Measurements from ENCODE around the gene IMPDH2. TPM values are rescaled to one million over a fixed set of nuclear protein-coding genes. Genes with fewer than 3 reads are reported as not detected.

Gene IMPDH2
- total RNA-seq, result 423 and 434 TPM in 2 replicates

GRCh38 chr3:49028673-49029562 lies at the start of gene IMPDH2:
Gene IMPDH2, minus strand, starts transcription at chr3:49029398. Its CDS starts 48 bp downstream, at chr3:49029350.
- Mint-ChIP-seq H3K27ac (peak within 1 kb of the TSS; percentile 90), H3K27me3 (ENCODE audit: insufficient read depth) (no peaks in the 10 kb centered on the region), H3K36me3 (ENCODE audit: low read depth) (peaks cover 70% of the 10 kb centered on the region), H3K9me3 (no peaks in the 10 kb centered on the region), H3K4me3 (peak within 1 kb of the TSS; percentile 93), H3K4me1 (ENCODE audit: low read depth) (peaks cover 50% of the 10 kb centered on the region)
- intact Hi-C loops (cut with micrococcal nuclease), result loop anchor here (1.0 to 10.0 kb wide), 8 partner anchors 8 to 643 kb away; partner anchors contain the start of genes APEH, ATRIP, CCDC51 and IP6K2
- peak; percentile 92 for DNase-seq (ENCODE audit: low spot score)

GRCh38 chr3:49076646-49077045 lies 47.4 kb upstream of the IMPDH2 start:
- Mint-ChIP-seq H3K4me1 (ENCODE audit: low read depth) (no peaks in the 10 kb centered on the region), H3K9me3 (no peaks in the 10 kb centered on the region), H3K27ac (no peak overlapping the region), H3K27me3 (ENCODE audit: insufficient read depth) (no peaks in the 10 kb centered on the region), H3K4me3 (no peak overlapping the region), H3K36me3 (ENCODE audit: low read depth) (peaks cover 24% of the 10 kb centered on the region)
- no peak for DNase-seq (ENCODE audit: low spot score)
- intact Hi-C loops (cut with micrococcal nuclease), result no loop called here

- Mint-ChIP-seq H3K9me3 (no peaks in the 10 kb centered on the region), H3K36me3 (ENCODE audit: low read depth) (peaks cover 27% of the 10 kb centered on the region), H3K4me1 (ENCODE audit: low read depth) (no peaks in the 10 kb centered on the region), H3K27me3 (ENCODE audit: insufficient read depth) (no peaks in the 10 kb centered on the region), H3K4me3 (no peak overlapping the region), H3K27ac (no peak overlapping the region)
- intact Hi-C loops (cut with micrococcal nuclease), result no loop called here
- DNase-seq (ENCODE audit: low spot score), result no peak
These were observed 46.9 kb upstream of the IMPDH2 start for GRCh38 chr3:49076116-49076515.

GRCh38 chr3:49058011-49058410 lies 28.8 kb upstream of the IMPDH2 start:
- no peak overlapping the region for H3K4me3 Mint-ChIP-seq
- no peak overlapping the region for H3K27ac Mint-ChIP-seq
- H3K9me3 Mint-ChIP-seq, result no peaks in the 10 kb centered on the region
- intact Hi-C loops (cut with micrococcal nuclease), result no loop called here
- no peaks in the 10 kb centered on the region for H3K4me1 Mint-ChIP-seq (ENCODE audit: low read depth)
- no peaks in the 10 kb centered on the region for H3K27me3 Mint-ChIP-seq (ENCODE audit: insufficient read depth)
- peaks cover 30% of the 10 kb centered on the region for H3K36me3 Mint-ChIP-seq (ENCODE audit: low read depth)
- DNase-seq (ENCODE audit: low spot score), result no peak

- Mint-ChIP-seq H3K9me3 (no peaks in the 10 kb centered on the region), H3K27me3 (ENCODE audit: insufficient read depth) (no peaks in the 10 kb centered on the region), H3K4me1 (ENCODE audit: low read depth) (no peaks in the 10 kb centered on the region), H3K27ac (no peak overlapping the region), H3K4me3 (no peak overlapping the region), H3K36me3 (ENCODE audit: low read depth) (peaks cover 32% of the 10 kb centered on the region)
- intact Hi-C loops (cut with micrococcal nuclease), result no loop called here
- no peak for DNase-seq (ENCODE audit: low spot score)
These were observed 28.1 kb upstream of the IMPDH2 start for GRCh38 chr3:49057268-49057667.

- H3K9me3 Mint-ChIP-seq, result no peaks in the 10 kb centered on the region
- intact Hi-C loops (cut with micrococcal nuclease), result no loop called here
- DNase-seq (ENCODE audit: low spot score), result no peak
These were observed 25.2 kb upstream of the IMPDH2 start for GRCh38 chr3:49054344-49054862.

GRCh38 chr3:49053543-49053942 lies 24.3 kb upstream of the IMPDH2 start:
- intact Hi-C loops (cut with micrococcal nuclease), result no loop called here
- peaks cover 44% of the 10 kb centered on the region for H3K36me3 Mint-ChIP-seq (ENCODE audit: low read depth)
- no peaks in the 10 kb centered on the region for H3K4me1 Mint-ChIP-seq (ENCODE audit: low read depth)
- H3K27ac Mint-ChIP-seq, result no peak overlapping the region
- DNase-seq (ENCODE audit: low spot score), result no peak
- H3K27me3 Mint-ChIP-seq (ENCODE audit: insufficient read depth), result no peaks in the 10 kb centered on the region
- no peaks in the 10 kb centered on the region for H3K9me3 Mint-ChIP-seq
- H3K4me3 Mint-ChIP-seq, result no peak overlapping the region

More at GRCh38 chr3:49054344-49054862, 25.2 kb upstream of the IMPDH2 start:
- H3K4me3 Mint-ChIP-seq, result no peak overlapping the region
- H3K36me3 Mint-ChIP-seq (ENCODE audit: low read depth), result peaks cover 44% of the 10 kb centered on the region
- no peak overlapping the region for H3K27ac Mint-ChIP-seq
- no peaks in the 10 kb centered on the region for H3K27me3 Mint-ChIP-seq (ENCODE audit: insufficient read depth)
- H3K4me1 Mint-ChIP-seq (ENCODE audit: low read depth), result no peaks in the 10 kb centered on the region

- Mint-ChIP-seq H3K27ac (no peak overlapping the region), H3K27me3 (ENCODE audit: insufficient read depth) (no peaks in the 10 kb centered on the region), H3K9me3 (no peaks in the 10 kb centered on the region), H3K4me3 (no peak overlapping the region), H3K36me3 (ENCODE audit: low read depth) (peaks cover 34% of the 10 kb centered on the region), H3K4me1 (ENCODE audit: low read depth) (peaks cover 5% of the 10 kb centered on the region)
- no peak for DNase-seq (ENCODE audit: low spot score)
- intact Hi-C loops (cut with micrococcal nuclease), result no loop called here
These were observed 6.1 kb upstream of the IMPDH2 start for GRCh38 chr3:49035281-49035680.

GRCh38 chr3:49034650-49035049 lies 5.5 kb upstream of the IMPDH2 start:
- no peak overlapping the region for H3K4me3 Mint-ChIP-seq
- no peak for DNase-seq (ENCODE audit: low spot score)
- no peaks in the 10 kb centered on the region for H3K9me3 Mint-ChIP-seq
- peaks cover 10% of the 10 kb centered on the region for H3K4me1 Mint-ChIP-seq (ENCODE audit: low read depth)
- H3K36me3 Mint-ChIP-seq (ENCODE audit: low read depth), result peaks cover 35% of the 10 kb centered on the region
- no peak overlapping the region for H3K27ac Mint-ChIP-seq
- intact Hi-C loops (cut with micrococcal nuclease), result no loop called here
- H3K27me3 Mint-ChIP-seq (ENCODE audit: insufficient read depth), result no peaks in the 10 kb centered on the region

- Mint-ChIP-seq H3K4me3 (no peak overlapping the region), H3K36me3 (ENCODE audit: low read depth) (peaks cover 48% of the 10 kb centered on the region), H3K9me3 (no peaks in the 10 kb centered on the region), H3K27ac (no peak overlapping the region), H3K27me3 (ENCODE audit: insufficient read depth) (no peaks in the 10 kb centered on the region), H3K4me1 (ENCODE audit: low read depth) (peaks cover 26% of the 10 kb centered on the region)
- intact Hi-C loops (cut with micrococcal nuclease), result no loop called here
- no peak for DNase-seq (ENCODE audit: low spot score)
These were observed 3.6 kb upstream of the IMPDH2 start for GRCh38 chr3:49032646-49033304.

GRCh38 chr3:49030321-49030720 lies 1.1 kb upstream of the IMPDH2 start:
- intact Hi-C loops (cut with micrococcal nuclease), result no loop called here
- no peaks in the 10 kb centered on the region for H3K27me3 Mint-ChIP-seq (ENCODE audit: insufficient read depth)
- H3K9me3 Mint-ChIP-seq, result no peaks in the 10 kb centered on the region
- H3K36me3 Mint-ChIP-seq (ENCODE audit: low read depth), result peaks cover 63% of the 10 kb centered on the region
- H3K27ac Mint-ChIP-seq, result no peak overlapping the region
- no peak for DNase-seq (ENCODE audit: low spot score)
- H3K4me3 Mint-ChIP-seq, result no peak overlapping the region
- H3K4me1 Mint-ChIP-seq (ENCODE audit: low read depth), result peaks cover 44% of the 10 kb centered on the region

- Mint-ChIP-seq H3K4me3 (peak overlapping the region; percentile 93), H3K27ac (peak overlapping the region; percentile 90), H3K36me3 (ENCODE audit: low read depth) (peaks cover 65% of the 10 kb centered on the region), H3K4me1 (ENCODE audit: low read depth) (peaks cover 47% of the 10 kb centered on the region), H3K27me3 (ENCODE audit: insufficient read depth) (no peaks in the 10 kb centered on the region), H3K9me3 (no peaks in the 10 kb centered on the region)
- intact Hi-C loops (cut with micrococcal nuclease), result loop anchor here (1.0 to 10.0 kb wide), 8 partner anchors 8 to 643 kb away; partner anchors contain the start of genes APEH, ATRIP, CCDC51 and IP6K2
- no peak for DNase-seq (ENCODE audit: low spot score)
These were observed 326 bp upstream of the IMPDH2 start for GRCh38 chr3:49029563-49029884.

GRCh38 chr3:49028298-49028672 lies 913 bp downstream of the IMPDH2 start:
- intact Hi-C loops (cut with micrococcal nuclease), result loop anchor here (2.0 to 10.0 kb wide), 4 partner anchors 39 to 644 kb away; partner anchors contain the start of genes APEH, ATRIP, CCDC51 and IP6K2
- Mint-ChIP-seq H3K4me1 (ENCODE audit: low read depth) (peaks cover 56% of the 10 kb centered on the region), H3K27ac (peak overlapping the region; percentile 90), H3K9me3 (no peaks in the 10 kb centered on the region), H3K27me3 (ENCODE audit: insufficient read depth) (no peaks in the 10 kb centered on the region), H3K36me3 (ENCODE audit: low read depth) (peaks cover 76% of the 10 kb centered on the region), H3K4me3 (peak overlapping the region; percentile 93)
- no peak for DNase-seq (ENCODE audit: low spot score)

Data from activated T-helper 1 cell treated with anti-CD3 and anti-CD28 coated beads, Interleukin-12 subunit alpha, Interleukin-12 subunit beta, Interleukin-2, Interleukin-4 antibody, amounts not matched to agents 30 ng/mL and 10 ng/mL and 1 ng/mL, durations not matched to agents 14 hours and 24 hours and 36 hours (primary cell).